ENCODE results near the gene CLDN6. TPM values are rescaled to one million over a fixed set of nuclear protein-coding genes. Genes with fewer than 3 reads are reported as not detected.

Gene CLDN6
- total and polyA plus RNA-seq, 2 of the 13 experiments (the other 11 are each of a cell fraction or from before 2014, with no cell fraction given), result 5.9 to 7.6 TPM

- TF ChIP-seq ARID3A (IDR thresholded peaks at IDR 0.05; ENCODE audit: low read depth, low read length) (no peak), ZNF704 (CRISPR knock-in tag; IDR thresholded peaks at IDR 0.05; ENCODE audit: borderline replicate concordance) (no peak), DRAP1 (CRISPR knock-in tag; IDR thresholded peaks at IDR 0.05) (peak; percentile 53; the same call in 1 of the 2 replicates), MXD1 (CRISPR knock-in tag; IDR thresholded peaks at IDR 0.05) (no peak), GZF1 (CRISPR knock-in tag; IDR thresholded peaks at IDR 0.05) (no peak), RFXAP (CRISPR knock-in tag; IDR thresholded peaks at IDR 0.05; ENCODE audit: borderline replicate concordance) (no peak), ZNF101 (CRISPR knock-in tag; IDR thresholded peaks at IDR 0.05; ENCODE audit: borderline replicate concordance, low read depth) (no peak), ZNF713 (CRISPR knock-in tag; IDR thresholded peaks at IDR 0.05) (no peak), TFE3 (CRISPR knock-in tag; IDR thresholded peaks at IDR 0.05) (no peak), EEA1 (CRISPR knock-in tag; IDR thresholded peaks at IDR 0.05; ENCODE audit: borderline replicate concordance) (no peak), ZNF263 (CRISPR knock-in tag; IDR thresholded peaks at IDR 0.05) (no peak), GLI4 (CRISPR knock-in tag; IDR thresholded peaks at IDR 0.05; ENCODE audit: borderline replicate concordance) (no peak), MAFK (conservative IDR thresholded peaks at IDR 0.05 in 1 of 2, IDR thresholded peaks at IDR 0.05 in 1 of 2; ENCODE audit: low read length in 2 of 2) (no peak), ZNF577 (CRISPR knock-in tag; IDR thresholded peaks at IDR 0.05; ENCODE audit: borderline replicate concordance, low read depth) (no peak), ZNF770 (CRISPR knock-in tag; IDR thresholded peaks at IDR 0.05) (no peak), TRIM24 (CRISPR knock-in tag; IDR thresholded peaks at IDR 0.05) (no peak), ARHGAP35 (CRISPR knock-in tag; IDR thresholded peaks at IDR 0.05; ENCODE audit: borderline replicate concordance) (no peak), ZNF367 (CRISPR knock-in tag; IDR thresholded peaks at IDR 0.05; ENCODE audit: borderline replicate concordance) (no peak)
These were observed at the start of gene CLDN6 (continued) for GRCh38 chr16:3017794-3018506.
